D721Med (cell line): ENCODE data around the gene NSDHL.
A peak's percentile ranks its signal among the peaks of the same experiment; 100 is the strongest.

ENCODE experiments used
- DNase-seq: peaks from one replicate; pipeline ENCODE4 v3.0.0; 2011; ENCODE audit warnings: low spot score; ENCODE audit not compliant: insufficient read length
- FAIRE-seq: peaks from 2 replicates; lab custom pipeline; 2011; peaks lifted over from hg19 to GRCh38; lab: Jason Lieb, UNC
- TF ChIP-seq, protein P1 (sequence below): IDR thresholded peaks from 2 replicates; pipeline ENCODE4 v1.5.1; 2012; ENCODE audit warnings: mild to moderate bottlenecking, control low read depth; ENCODE audit not compliant: insufficient read depth; ENCODE audit errors: missing control alignments

Gene NSDHL

DNA sequence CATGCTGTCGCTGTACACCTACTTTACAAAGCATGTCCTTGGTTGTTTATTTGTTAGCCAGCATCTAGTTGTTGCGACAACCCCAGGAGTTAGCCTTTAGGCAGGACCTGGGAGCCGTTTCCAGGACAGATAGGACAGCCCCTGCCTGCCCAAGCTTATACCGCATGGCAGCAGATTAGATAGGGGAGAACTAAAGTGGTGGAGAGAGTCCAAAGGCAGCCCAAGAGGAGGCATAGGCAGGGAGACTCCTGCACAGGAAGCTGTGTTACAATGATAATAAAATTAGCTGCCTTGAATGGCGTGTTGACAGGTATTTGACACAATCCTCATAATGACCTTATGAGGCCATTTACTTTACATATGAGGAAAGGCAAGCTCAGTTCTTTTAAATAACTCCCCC, 13.0 kb downstream of the NSDHL start:
- TF ChIP-seq, protein P1, sequence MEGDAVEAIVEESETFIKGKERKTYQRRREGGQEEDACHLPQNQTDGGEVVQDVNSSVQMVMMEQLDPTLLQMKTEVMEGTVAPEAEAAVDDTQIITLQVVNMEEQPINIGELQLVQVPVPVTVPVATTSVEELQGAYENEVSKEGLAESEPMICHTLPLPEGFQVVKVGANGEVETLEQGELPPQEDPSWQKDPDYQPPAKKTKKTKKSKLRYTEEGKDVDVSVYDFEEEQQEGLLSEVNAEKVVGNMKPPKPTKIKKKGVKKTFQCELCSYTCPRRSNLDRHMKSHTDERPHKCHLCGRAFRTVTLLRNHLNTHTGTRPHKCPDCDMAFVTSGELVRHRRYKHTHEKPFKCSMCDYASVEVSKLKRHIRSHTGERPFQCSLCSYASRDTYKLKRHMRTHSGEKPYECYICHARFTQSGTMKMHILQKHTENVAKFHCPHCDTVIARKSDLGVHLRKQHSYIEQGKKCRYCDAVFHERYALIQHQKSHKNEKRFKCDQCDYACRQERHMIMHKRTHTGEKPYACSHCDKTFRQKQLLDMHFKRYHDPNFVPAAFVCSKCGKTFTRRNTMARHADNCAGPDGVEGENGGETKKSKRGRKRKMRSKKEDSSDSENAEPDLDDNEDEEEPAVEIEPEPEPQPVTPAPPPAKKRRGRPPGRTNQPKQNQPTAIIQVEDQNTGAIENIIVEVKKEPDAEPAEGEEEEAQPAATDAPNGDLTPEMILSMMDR: no peak
- no peak for DNase-seq
- FAIRE-seq: no peak

DNA sequence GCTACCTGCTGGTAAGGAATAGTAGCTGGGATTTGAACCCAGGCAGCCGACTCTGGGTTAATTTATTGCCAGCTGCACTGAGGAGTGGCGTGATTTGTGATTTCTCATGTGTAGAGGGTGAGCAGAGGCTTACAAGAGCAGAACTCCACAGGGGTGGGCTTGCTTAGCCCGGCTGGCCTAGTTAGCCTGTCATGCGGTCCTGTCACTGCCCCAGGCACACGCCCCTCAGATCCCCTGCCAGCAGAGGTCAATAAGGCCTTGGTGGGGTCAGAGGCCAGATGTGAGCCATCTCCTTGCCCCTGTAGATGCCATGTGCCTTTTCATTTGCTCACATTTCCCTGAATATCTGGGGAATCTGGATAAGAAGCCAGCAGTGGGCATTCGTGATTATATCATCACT, 13.4 kb downstream of the NSDHL start:
- TF ChIP-seq, protein P1: no peak
- FAIRE-seq (no peak), DNase-seq (no peak)

DNA sequence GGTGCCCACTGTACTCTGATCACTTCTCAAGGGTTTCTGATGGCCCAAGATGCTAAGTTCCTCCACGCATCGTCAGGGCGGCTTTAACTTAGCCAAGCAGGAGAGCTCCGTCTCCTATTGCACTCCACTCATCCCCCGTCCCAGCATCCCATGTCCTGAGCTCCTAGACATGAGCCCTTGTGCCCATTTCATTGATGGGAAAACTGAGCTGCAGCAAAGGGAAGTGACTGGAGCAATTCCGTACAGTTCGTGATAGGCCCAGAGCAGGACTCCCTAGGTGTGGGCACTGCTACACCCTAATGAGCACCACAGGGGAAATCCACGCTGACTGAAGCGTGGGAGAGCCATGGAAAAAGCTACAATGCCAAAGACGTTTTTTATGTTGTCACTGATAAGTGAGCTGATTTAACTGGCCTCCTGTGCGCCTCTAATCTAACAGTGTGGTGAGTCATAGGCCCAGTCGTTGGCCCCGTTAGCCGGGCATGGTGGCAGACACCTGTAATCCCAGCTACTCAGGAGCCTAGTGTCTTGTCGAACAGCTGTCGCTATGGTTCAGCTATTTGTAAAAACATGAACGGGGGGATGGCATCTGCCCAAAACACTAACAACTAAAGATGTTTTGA, 14.9 kb downstream of the NSDHL start:
- TF ChIP-seq, protein P1: no peak
- FAIRE-seq: no peak

DNA sequence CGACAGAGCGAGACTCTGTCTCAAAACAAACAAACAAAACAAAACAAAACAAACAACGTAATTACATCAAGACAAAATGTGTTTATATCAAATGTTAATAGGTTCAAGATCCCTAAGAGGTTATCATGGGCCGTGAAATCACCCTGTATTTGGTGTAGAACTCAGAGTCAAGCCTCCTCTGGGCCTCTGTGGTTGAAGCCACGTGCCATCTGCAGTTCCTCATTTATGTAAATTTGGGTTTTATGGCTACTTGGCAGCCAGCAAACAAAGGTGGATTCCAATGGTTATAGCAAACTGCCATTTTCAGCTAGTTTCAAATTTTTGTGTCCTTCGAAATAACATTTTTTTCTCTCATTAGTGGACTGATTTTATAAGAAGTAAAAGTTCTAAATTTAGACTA, 16.4 kb downstream of the NSDHL start:
- DNase-seq (no peak), FAIRE-seq (no peak)

More for the DNA sequence above, 14.9 kb downstream of the NSDHL start:
- no peak for DNase-seq

DNA sequence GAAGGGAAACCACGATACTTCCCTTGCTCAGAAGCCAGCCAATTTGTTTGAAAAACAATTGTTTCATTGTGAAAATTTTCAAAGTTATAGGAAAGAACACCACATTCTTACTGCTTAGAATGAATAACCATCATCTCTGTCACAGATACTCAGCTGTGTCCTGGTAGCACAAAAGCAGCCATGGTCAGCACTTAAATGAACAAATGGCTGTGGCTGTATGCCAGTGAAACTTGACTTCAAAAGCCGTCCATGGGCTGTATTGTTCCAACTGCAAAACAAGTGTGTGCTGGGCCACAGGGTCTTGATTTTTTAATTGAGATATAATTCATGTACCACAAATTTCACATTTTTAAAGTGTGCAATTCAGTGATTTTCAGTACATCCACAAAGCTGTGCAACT, 19.6 kb downstream of the NSDHL start:
- no peak for DNase-seq
- TF ChIP-seq, protein P1: no peak
- no peak for FAIRE-seq

More for the DNA sequence above, 16.4 kb downstream of the NSDHL start:
- TF ChIP-seq, protein P1: no peak

DNA sequence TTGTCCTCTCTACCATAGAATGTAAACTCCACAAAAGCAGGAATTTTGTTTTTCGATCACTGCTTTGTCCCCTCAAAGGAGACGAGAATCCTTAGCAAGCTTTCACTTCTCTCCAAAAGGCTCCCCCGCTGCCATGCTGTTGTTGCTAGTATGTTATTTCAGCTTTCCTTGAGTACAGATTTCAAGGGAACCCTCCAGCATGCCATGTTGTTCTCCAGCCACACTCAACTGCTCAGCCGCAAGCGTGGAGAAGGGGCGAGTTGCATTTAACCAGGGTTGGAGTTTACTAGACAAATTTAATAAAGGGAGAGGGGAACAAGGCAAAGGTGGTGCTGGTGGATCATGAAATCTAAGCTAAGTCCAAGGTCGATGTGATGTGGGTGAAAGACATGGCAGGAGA, 23.1 kb downstream of the NSDHL start:
- TF ChIP-seq, protein P1: no peak
- FAIRE-seq (no peak), DNase-seq (no peak)

DNA sequence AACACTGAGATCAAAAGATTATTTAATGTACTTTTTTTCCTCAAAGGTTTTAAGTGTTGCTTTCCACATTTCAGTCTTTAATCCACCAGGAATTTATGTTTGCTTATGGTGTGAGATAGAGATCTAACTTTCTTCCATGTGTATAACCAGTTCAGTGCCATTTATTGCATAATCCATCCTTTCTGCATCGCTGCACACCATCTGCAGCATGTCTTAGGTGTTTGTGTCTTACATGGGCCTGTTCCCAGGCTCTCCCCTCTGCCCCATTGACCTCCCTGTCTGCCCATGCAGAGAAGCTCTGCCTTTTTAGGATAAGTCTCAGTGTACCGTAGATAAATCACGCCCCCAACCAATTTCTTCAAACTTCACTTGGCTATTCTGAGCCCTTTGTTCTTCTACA, 30.3 kb downstream of the NSDHL start:
- TF ChIP-seq, protein P1: no peak
- FAIRE-seq: peak; percentile 76
- no peak for DNase-seq
